AG04450 (cell line): Measurements from ENCODE around the gene UBE2J1. TPM values are rescaled to one million over a fixed set of nuclear protein-coding genes. Genes with fewer than 3 reads are reported as not detected.

Experiments used
- CTCF ChIA-PET: fragments of 300-600, 350-600 bp; formaldehyde crosslinking; extraction: SDS; loops from one replicate; lab custom pipeline; 2022; ENCODE audit warnings: antibody characterized with exemption, inconsistent platforms; lab: Charles Lee
- POLR2A ChIA-PET: fragments of 350-600 bp; formaldehyde crosslinking; extraction: SDS; loops from one replicate; lab custom pipeline; 2021; ENCODE audit warnings: antibody characterized with exemption, inconsistent platforms; lab: Yijun Ruan, JAX
- DNase-seq: peaks from one replicate; pipeline ENCODE4 v3.0.0-alpha.2; 2011; ENCODE audit warnings: low read depth, low spot score
- H3K27ac ChIP-seq: one replicate; pipeline ENCODE4 v1.5.1; 2012; ENCODE audit warnings: low read depth, low read length, control low read depth
- H3K27me3 ChIP-seq: one replicate; pipeline ENCODE4 v1.6.0; 2012; ENCODE audit warnings: low read length; ENCODE audit not compliant: control insufficient read depth, insufficient read depth
- H3K4me3 ChIP-seq: 2 replicates; pipeline ENCODE4 v1.5.1; 2011; ENCODE audit warnings: mild to moderate bottlenecking, low read depth, low read length, control low read depth
- H3K9me3 ChIP-seq: 2 replicates; pipeline ENCODE4 v1.5.1; 2012; ENCODE audit warnings: low read length; ENCODE audit not compliant: control insufficient read depth, insufficient read depth
- polyA plus RNA-seq: library from polyadenylated mRNA; depleted of rRNA; stranded (reverse); fragments of >200 nt; gene quantifications from 2 replicates; pipeline ENCODE4 v1.2.3, GENCODE V29; 2011
- TF ChIP-seq, protein P1 (sequence below): IDR thresholded peaks from 2 replicates; pipeline ENCODE4 v1.5.1; 2011; ENCODE audit warnings: low read depth, low read length, control low read depth, inconsistent platforms

UBE2J1 gene
- polyA plus RNA-seq, 1 experiment = 49.4 TPM

- Histone ChIP-seq H3K9me3 (peaks cover 3% of the 10 kb centered on the region; the same call in 1 of the 2 replicates), H3K27ac (no peak overlapping the region), H3K4me3 (no peak overlapping the region), H3K27me3 (no peaks in the 10 kb centered on the region)
- ChIA-PET POLR2A (no interaction called here), CTCF (interaction anchor here (1.0 to 1.4 kb wide), 3 partner anchors 12 to 375 kb away, joined by 3 to 12 read pairs (median 4); no protein-coding TSS in a partner anchor)
- DNase-seq = no peak
- TF ChIP-seq, protein P1, sequence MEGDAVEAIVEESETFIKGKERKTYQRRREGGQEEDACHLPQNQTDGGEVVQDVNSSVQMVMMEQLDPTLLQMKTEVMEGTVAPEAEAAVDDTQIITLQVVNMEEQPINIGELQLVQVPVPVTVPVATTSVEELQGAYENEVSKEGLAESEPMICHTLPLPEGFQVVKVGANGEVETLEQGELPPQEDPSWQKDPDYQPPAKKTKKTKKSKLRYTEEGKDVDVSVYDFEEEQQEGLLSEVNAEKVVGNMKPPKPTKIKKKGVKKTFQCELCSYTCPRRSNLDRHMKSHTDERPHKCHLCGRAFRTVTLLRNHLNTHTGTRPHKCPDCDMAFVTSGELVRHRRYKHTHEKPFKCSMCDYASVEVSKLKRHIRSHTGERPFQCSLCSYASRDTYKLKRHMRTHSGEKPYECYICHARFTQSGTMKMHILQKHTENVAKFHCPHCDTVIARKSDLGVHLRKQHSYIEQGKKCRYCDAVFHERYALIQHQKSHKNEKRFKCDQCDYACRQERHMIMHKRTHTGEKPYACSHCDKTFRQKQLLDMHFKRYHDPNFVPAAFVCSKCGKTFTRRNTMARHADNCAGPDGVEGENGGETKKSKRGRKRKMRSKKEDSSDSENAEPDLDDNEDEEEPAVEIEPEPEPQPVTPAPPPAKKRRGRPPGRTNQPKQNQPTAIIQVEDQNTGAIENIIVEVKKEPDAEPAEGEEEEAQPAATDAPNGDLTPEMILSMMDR = no peak
These were observed 4.9 kb upstream of the UBE2J1 start for GRCh38 chr6:89357390-89357789.

GRCh38 chr6:89356642-89357170, 4.2 kb upstream of the UBE2J1 start:
- no peak for DNase-seq
- POLR2A ChIA-PET = no interaction called here
- CTCF ChIA-PET = interaction anchor here (0.7 to 4.9 kb wide), 6 partner anchors 10 to 1148 kb away, joined by 3 to 19 read pairs (median 4); no protein-coding TSS in a partner anchor
- H3K27me3 ChIP-seq = no peaks in the 10 kb centered on the region
- peaks cover 3% of the 10 kb centered on the region; the same call in 1 of the 2 replicates for H3K9me3 ChIP-seq
- no peak overlapping the region for H3K27ac ChIP-seq
- H3K4me3 ChIP-seq = no peak overlapping the region
- TF ChIP-seq, protein P1 = no peak

GRCh38 chr6:89355511-89356194, 3.1 kb upstream of the UBE2J1 start:
- TF ChIP-seq, protein P1 = no peak
- H3K27me3 ChIP-seq = no peaks in the 10 kb centered on the region
- CTCF ChIA-PET = interaction anchor here (0.7 to 4.9 kb wide), 5 partner anchors 9 to 468 kb away, joined by 3 to 43 read pairs (median 4); no protein-coding TSS in a partner anchor
- peaks cover 3% of the 10 kb centered on the region; the same call in 1 of the 2 replicates for H3K9me3 ChIP-seq
- POLR2A ChIA-PET = interaction anchor here (0.6 kb wide), 1 partner anchor 12 kb away, joined by 4 read pairs; no protein-coding TSS in a partner anchor
- no peak for DNase-seq
- no peak overlapping the region for H3K27ac ChIP-seq
- no peak overlapping the region for H3K4me3 ChIP-seq

DNA sequence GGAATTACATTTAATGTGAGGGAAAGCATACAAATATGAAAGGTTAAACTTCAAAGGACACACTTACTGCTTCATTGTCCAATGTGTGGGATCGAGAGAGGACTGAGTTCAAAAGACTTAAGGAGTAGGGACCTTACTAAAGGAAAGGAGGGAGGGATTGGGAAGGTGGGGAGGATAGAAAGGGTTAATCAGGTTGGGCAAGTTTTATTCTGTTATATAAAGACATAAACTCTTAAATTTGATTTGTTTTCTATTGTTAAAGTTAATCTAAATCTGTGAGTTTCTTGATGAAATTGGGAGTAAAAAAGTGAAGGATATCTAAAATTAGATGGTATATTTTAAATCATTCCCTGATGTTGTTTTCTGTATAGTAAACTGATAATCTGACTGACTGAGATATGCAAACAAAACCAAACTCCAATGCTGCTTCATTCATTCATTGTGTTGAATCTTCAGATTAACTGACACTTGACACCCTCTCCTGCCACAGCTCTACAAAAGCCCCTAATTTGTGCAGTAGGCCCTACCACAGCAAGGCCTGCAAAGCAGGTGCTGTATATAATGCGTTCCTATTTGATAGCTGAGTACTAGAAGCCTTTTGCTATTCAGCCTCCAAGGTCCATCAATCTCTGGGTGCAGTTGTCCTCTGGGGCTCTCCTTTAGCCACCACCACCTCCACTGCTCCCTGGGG, 1.3 kb upstream of the UBE2J1 start:
- POLR2A ChIA-PET = no interaction called here

More for the DNA sequence above, 1.3 kb upstream of the UBE2J1 start:
- CTCF ChIA-PET = interaction anchor here (0.9 to 4.9 kb wide), 3 partner anchors 13 to 18 kb away, joined by 3 to 43 read pairs (median 19); no protein-coding TSS in a partner anchor
- Histone ChIP-seq H3K4me3 (no peak overlapping the region), H3K27me3 (no peaks in the 10 kb centered on the region), H3K27ac (no peak overlapping the region), H3K9me3 (peaks cover 3% of the 10 kb centered on the region; the same call in 1 of the 2 replicates)
- TF ChIP-seq, protein P1 = no peak
- DNase-seq = no peak
